ENCODE results near the gene WDR33.

GRCh38 chr2:127718271-127718670 is 92.7 kb downstream of the WDR33 start:
- no peak for TF ChIP-seq POLR2AphosphoS5 (IDR thresholded peaks at IDR 0.05; ENCODE audit: low read depth, low read length)
- no peak for TF ChIP-seq POLR2A (IDR thresholded peaks at IDR 0.05; ENCODE audit: low read depth, low read length)
- no peak for TF ChIP-seq TAF1 (IDR thresholded peaks at IDR 0.05; ENCODE audit: borderline replicate concordance, low read depth, low read length)
